HAP-1 (cell line): Measurements from ENCODE around the gene ATG9B.
A peak's percentile ranks its signal among the peaks of the same experiment; 100 is the strongest.

ENCODE experiments used
- DNase-seq, 2 experiments: peaks; one replicate each; pipeline ENCODE4 v3.0.0-alpha.2; 2016 to 2020; ENCODE audit warnings: low spot score in 2 of 2
- H3K27me3 ChIP-seq: fragments of 250-450 bp; sonication (Bioruptor Pico); 2 replicates; pipeline ENCODE4 v1.5.1; 2020; ENCODE audit warnings: low read depth, mild to moderate bottlenecking, moderate library complexity
- H3K36me3 ChIP-seq: fragments of 250-450 bp; sonication (Bioruptor Pico); replicated peaks from 2 replicates; pipeline ENCODE4 v1.5.1; 2020; ENCODE audit warnings: mild to moderate bottlenecking
- H3K4me1 ChIP-seq: fragments of 250-450 bp; sonication (Bioruptor Pico); 2 replicates; pipeline ENCODE4 v1.5.1; 2020; ENCODE audit warnings: mild to moderate bottlenecking
- H3K4me3 ChIP-seq: fragments of 250-450 bp; sonication (Bioruptor Pico); 2 replicates; pipeline ENCODE4 v1.5.1; 2020; ENCODE audit warnings: mild to moderate bottlenecking, moderate library complexity
- H3K9me3 ChIP-seq: fragments of 250-450 bp; sonication (Bioruptor Pico); 2 replicates; pipeline ENCODE4 v1.5.1; 2020; ENCODE audit warnings: mild to moderate bottlenecking, moderate library complexity
- in situ Hi-C: fragments of 300-500 bp; cut with MboI; formaldehyde crosslinking; loops from 3 replicates; pipeline ENCODE4 v1.14.3; 2020; ENCODE audit warnings: low sequenced_read_pairs, inconsistent platforms, mixed read lengths

ATG9B gene

GRCh38 chr7:151061213-151062110, 37.2 kb upstream of the ATG9B start:
- H3K9me3 ChIP-seq = no peaks in the 10 kb centered on the region
- peak overlapping the region; percentile 88 for H3K4me3 ChIP-seq
- peaks cover 23% of the 10 kb centered on the region for H3K4me1 ChIP-seq
- H3K27me3 ChIP-seq = no peaks in the 10 kb centered on the region
- in situ Hi-C loops = no loop called here
- DNase-seq = no peak
- H3K36me3 ChIP-seq = peaks cover 34% of the 10 kb centered on the region

- Histone ChIP-seq H3K9me3 (no peaks in the 10 kb centered on the region), H3K4me3 (peak overlapping the region; percentile 88), H3K36me3 (peaks cover 29% of the 10 kb centered on the region), H3K4me1 (peaks cover 23% of the 10 kb centered on the region), H3K27me3 (no peaks in the 10 kb centered on the region)
- in situ Hi-C loops = no loop called here
- DNase-seq = peak in 1 of 2 experiments; percentile 51
Measured at GRCh38 chr7:151060416-151061212, 36.3 kb upstream of the ATG9B start.

- DNase-seq = no peak
- in situ Hi-C loops = no loop called here
- peaks cover 23% of the 10 kb centered on the region for H3K4me1 ChIP-seq
- no peaks in the 10 kb centered on the region for H3K27me3 ChIP-seq
- H3K9me3 ChIP-seq = no peaks in the 10 kb centered on the region
- H3K4me3 ChIP-seq = peak overlapping the region; percentile 88
- peaks cover 24% of the 10 kb centered on the region for H3K36me3 ChIP-seq
Measured at GRCh38 chr7:151060113-151060415, 35.8 kb upstream of the ATG9B start.

- Histone ChIP-seq H3K4me3 (peak within 1 kb of the TSS; percentile 88), H3K4me1 (peaks cover 23% of the 10 kb centered on the region), H3K27me3 (no peaks in the 10 kb centered on the region), H3K9me3 (no peaks in the 10 kb centered on the region), H3K36me3 (peaks cover 19% of the 10 kb centered on the region)
- in situ Hi-C loops = no loop called here
- DNase-seq = peak; percentile 45 to 86
Measured at GRCh38 chr7:151059367-151060112, 35.2 kb upstream of the ATG9B start, which contains the start of gene SLC4A2. TSS of gene SLC4A2 (plus strand) at chr7:151059589. CDS start at chr7:151061988, 2,399 bp downstream.

GRCh38 chr7:151058781-151059366, 34.6 kb upstream of the ATG9B start:
- Histone ChIP-seq H3K9me3 (no peaks in the 10 kb centered on the region), H3K4me1 (peaks cover 23% of the 10 kb centered on the region), H3K36me3 (peaks cover 16% of the 10 kb centered on the region), H3K27me3 (no peaks in the 10 kb centered on the region), H3K4me3 (peak overlapping the region; percentile 88)
- DNase-seq = no peak
- in situ Hi-C loops = no loop called here

- peak overlapping the region; percentile 88 for H3K4me3 ChIP-seq
- peak; percentile 97 to 98 for DNase-seq
- H3K9me3 ChIP-seq = no peaks in the 10 kb centered on the region
- peaks cover 23% of the 10 kb centered on the region for H3K4me1 ChIP-seq
- no peaks in the 10 kb centered on the region for H3K27me3 ChIP-seq
- H3K36me3 ChIP-seq = peaks cover 10% of the 10 kb centered on the region
- in situ Hi-C loops = no loop called here
Measured at GRCh38 chr7:151057989-151058780, 33.9 kb upstream of the ATG9B start.

GRCh38 chr7:151057506-151057988, 33.3 kb upstream of the ATG9B start, which contains the start of gene CDK5:
TSS of gene CDK5 (minus strand) at chr7:151057897. CDS start at chr7:151057848, 49 bp downstream.
- H3K4me3 ChIP-seq = peak within 1 kb of the TSS; percentile 88
- in situ Hi-C loops = no loop called here
- H3K27me3 ChIP-seq = no peaks in the 10 kb centered on the region
- H3K9me3 ChIP-seq = no peaks in the 10 kb centered on the region
- H3K4me1 ChIP-seq = peaks cover 23% of the 10 kb centered on the region
- DNase-seq = no peak
- H3K36me3 ChIP-seq = peaks cover 7% of the 10 kb centered on the region

GRCh38 chr7:151056666-151057505, 32.6 kb upstream of the ATG9B start:
- Histone ChIP-seq H3K4me1 (peaks cover 21% of the 10 kb centered on the region), H3K4me3 (peak overlapping the region; percentile 88), H3K36me3 (peaks cover 2% of the 10 kb centered on the region; the same call in 1 of the 2 replicates), H3K9me3 (no peaks in the 10 kb centered on the region), H3K27me3 (no peaks in the 10 kb centered on the region)
- in situ Hi-C loops = no loop called here
- no peak for DNase-seq

- Histone ChIP-seq H3K4me1 (peaks cover 16% of the 10 kb centered on the region), H3K4me3 (no peak overlapping the region)
- in situ Hi-C loops = no loop called here
Measured at GRCh38 chr7:151056283-151056665, 32.0 kb upstream of the ATG9B start.

GRCh38 chr7:151053751-151054150, 29.5 kb upstream of the ATG9B start:
- in situ Hi-C loops = no loop called here
- DNase-seq = no peak
- no peaks in the 10 kb centered on the region for H3K27me3 ChIP-seq

More at GRCh38 chr7:151056283-151056665, 32.0 kb upstream of the ATG9B start:
- H3K27me3 ChIP-seq = no peaks in the 10 kb centered on the region
- DNase-seq = no peak
- H3K9me3 ChIP-seq = no peaks in the 10 kb centered on the region
- no peaks in the 10 kb centered on the region for H3K36me3 ChIP-seq

GRCh38 chr7:151053096-151053495, 28.8 kb upstream of the ATG9B start:
- H3K4me3 ChIP-seq = no peak overlapping the region
- no peak for DNase-seq
- H3K36me3 ChIP-seq = no peaks in the 10 kb centered on the region
- no peaks in the 10 kb centered on the region for H3K9me3 ChIP-seq
- H3K4me1 ChIP-seq = no peaks in the 10 kb centered on the region; the same call in 1 of the 2 replicates
- in situ Hi-C loops = no loop called here
- H3K27me3 ChIP-seq = no peaks in the 10 kb centered on the region

More at GRCh38 chr7:151053751-151054150, 29.5 kb upstream of the ATG9B start:
- no peaks in the 10 kb centered on the region for H3K36me3 ChIP-seq
- H3K4me1 ChIP-seq = peaks cover 6% of the 10 kb centered on the region
- no peaks in the 10 kb centered on the region for H3K9me3 ChIP-seq
- no peak overlapping the region for H3K4me3 ChIP-seq

GRCh38 chr7:151051108-151051507, 26.8 kb upstream of the ATG9B start:
- Histone ChIP-seq H3K27me3 (no peaks in the 10 kb centered on the region), H3K9me3 (no peaks in the 10 kb centered on the region), H3K4me3 (no peak overlapping the region), H3K36me3 (no peaks in the 10 kb centered on the region), H3K4me1 (no peaks in the 10 kb centered on the region)
- in situ Hi-C loops = no loop called here
- no peak for DNase-seq
